ENCODE results near the gene ZNF474.

GRCh38 chr5:122162100-122162638 is 32.8 kb downstream of the ZNF474 start:
- TF ChIP-seq CTCF (IDR thresholded peaks at IDR 0.05; ENCODE audit: low read depth, low read length) (no peak), EZH2phosphoT487 (IDR thresholded peaks at IDR 0.05; ENCODE audit: low read depth) (no peak)

Data from OCI-LY3 (cell line).